Measurements from ENCODE around the gene RAP1GAP.

RAP1GAP gene

DNA sequence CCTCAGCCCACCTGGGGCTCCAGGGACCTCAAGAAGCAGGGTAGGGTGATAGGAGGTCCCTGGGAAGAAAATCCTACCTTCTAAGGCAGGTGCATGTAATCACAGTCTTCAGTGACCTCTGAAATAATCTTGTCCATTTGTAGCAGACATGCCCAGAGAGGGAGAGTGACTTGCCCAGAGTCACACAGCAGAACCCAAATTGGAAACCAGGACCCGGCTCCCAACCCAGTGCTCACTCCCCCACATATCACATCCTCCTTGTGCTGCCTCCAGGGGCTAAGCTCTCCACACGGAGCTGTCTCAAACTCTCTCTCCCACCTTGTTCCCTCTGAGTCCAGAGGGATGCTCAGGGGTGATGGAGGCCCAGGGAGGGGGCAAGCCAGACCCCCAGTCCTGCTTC is 72.5 kb downstream of the RAP1GAP start:
- no peak for DNase-seq

GRCh38 chr1:21596174-21596573 is 73.0 kb downstream of the RAP1GAP start:
- DNase-seq: no peak

- DNase-seq: peak in 24 of 56 donors; percentile 5 to 71 (median 28)
Observed at GRCh38 chr1:21594935-21595897, 73.9 kb downstream of the RAP1GAP start.

- peak in 1 of 56 donors; percentile 34 for DNase-seq
Observed at GRCh38 chr1:21594501-21594900, 74.7 kb downstream of the RAP1GAP start.

DNA sequence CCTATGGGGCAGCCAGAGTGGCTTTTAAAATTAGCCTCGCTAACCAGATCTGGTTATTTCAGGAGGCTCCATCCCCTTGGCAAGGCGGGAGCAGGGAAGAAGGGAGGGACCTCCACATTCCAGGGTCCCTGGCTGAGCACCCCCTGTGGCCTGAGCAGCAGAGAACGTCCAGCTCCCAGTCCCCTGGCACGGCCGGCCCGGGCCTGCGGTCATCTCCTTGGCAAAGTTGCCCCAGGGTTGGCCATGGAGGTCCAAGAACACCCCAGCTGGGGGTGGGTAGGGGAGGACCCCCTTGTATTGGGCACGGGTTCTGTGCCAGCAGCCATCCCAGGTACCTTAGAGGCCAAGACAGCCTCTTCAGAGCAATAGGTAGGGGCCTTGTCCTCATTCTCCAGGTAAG is 75.9 kb downstream of the RAP1GAP start:
- no peak for DNase-seq

DNA sequence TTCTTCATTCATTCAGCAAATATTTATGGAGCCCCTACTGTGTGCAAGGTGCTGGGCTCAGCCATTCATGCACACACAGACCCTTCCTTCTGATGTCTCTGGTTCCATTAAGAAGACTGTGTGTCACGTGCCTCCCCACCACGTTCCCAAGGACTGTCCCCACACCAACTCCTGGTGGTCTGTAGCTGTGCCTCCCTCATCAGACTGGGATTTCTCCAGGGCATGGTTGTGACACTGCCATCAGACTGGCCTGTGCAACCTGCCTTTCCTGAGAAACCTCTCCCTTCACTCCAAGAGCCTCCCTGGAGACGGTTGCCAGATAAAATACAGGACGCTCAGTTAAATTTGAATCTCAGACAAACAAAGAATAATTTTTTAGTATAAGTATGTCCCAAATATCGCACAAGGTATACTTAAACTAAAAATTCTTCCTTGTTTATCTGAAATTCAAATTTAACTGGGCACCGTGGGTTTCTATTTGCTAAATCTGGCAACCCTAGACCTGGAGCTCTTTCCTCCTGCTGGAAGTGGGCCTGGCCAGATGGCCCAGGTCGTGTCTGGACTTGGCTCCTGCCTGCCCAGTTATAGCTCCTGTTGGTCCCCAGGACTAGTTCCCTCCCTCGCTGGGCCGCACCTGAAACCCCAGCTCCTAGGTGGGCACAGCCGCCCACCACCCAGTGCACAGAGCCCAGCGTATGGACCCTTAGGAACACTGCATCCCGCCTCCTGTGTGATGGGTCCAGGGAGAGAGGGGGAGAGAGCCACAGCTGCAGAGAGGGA is 76.9 kb downstream of the RAP1GAP start:
- DNase-seq: no peak

DNA sequence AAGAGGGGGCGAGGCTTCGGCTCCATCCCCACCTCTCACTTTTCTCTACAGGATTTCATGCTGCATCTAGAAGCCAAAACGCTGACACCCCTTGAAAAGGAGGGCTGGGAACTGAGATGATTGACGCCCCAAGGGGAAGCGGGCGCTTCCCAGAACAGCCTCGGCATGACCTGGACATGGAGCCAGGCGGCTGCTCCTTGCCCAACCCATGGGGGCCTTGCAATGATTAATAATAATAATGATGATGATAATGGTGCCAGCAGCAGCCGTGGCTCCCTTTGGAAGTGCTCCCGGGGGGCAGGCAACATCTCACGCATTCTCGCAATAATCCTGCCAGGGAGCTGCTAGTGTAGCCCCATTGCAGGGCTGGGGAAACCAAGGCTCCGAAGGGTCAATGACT is 78.2 kb downstream of the RAP1GAP start:
- DNase-seq: peak in 1 of 56 donors; percentile 45

DNA sequence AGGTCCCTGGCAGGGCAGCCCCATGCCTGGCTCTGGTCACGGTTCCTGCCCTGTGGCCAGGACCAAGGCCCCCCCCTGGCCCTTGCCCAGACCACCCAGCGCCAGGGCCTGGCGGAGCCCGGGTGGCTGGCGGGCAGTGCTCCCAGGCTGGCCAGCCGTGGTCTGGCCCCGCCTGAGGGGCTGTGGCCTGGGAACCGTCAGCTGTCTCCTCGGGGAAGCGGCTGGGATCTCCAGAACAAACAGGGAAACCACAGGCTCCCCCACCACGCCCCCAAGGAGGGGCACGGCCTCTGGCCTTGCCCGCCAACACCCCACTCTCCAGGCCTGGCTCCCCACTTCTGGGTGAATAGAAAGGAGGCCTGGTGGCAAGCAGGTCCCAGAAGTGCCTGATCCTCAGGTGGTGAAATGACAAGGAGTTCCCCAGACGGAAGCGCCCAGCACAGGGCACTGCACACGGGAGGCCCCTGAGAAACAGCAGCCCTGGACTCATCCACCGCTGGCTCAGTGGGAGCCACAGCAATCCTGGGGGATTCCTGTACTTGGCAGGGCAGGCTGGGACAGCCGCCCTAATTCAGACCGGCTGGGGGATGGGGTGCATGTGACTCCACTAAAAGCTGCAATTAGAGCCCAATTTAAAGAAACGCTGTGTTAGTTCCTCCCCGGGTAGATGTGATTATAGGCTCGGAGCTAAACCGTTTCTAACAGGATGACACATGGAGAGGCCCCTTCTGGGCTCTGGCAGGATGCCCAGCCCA is 78.9 kb downstream of the RAP1GAP start:
- DNase-seq: peak in 6 of 56 donors; percentile 15 to 48 (median 26)

DNA sequence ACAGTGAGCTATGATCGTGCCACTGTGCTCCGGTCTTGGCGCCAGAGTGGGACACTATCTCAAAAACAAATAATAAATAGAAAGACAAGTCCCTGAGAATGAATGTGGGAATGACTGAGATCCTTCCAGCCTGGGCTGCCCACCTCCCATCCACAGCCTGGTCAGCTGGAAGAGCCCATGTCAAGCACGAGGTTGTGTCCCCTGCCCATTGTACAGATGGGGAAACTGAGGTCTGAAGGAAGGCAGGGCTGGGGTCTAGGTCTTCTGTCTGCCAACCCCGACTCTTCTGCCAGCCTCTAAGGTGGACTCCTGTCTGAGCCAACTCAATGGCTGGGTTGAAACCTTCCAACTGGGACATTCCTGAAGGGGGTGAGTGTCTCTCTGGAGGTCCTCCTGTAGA is 79.5 kb downstream of the RAP1GAP start:
- DNase-seq: no peak

- DNase-seq: no peak
Observed at GRCh38 chr1:21587602-21587953, 81.6 kb downstream of the RAP1GAP start.

- peak in 16 of 56 donors; percentile 8 to 76 (median 32) for DNase-seq
Observed at GRCh38 chr1:21586846-21587601, 82.1 kb downstream of the RAP1GAP start.

GRCh38 chr1:21586222-21586621 is 82.9 kb downstream of the RAP1GAP start:
- no peak for DNase-seq

DNA sequence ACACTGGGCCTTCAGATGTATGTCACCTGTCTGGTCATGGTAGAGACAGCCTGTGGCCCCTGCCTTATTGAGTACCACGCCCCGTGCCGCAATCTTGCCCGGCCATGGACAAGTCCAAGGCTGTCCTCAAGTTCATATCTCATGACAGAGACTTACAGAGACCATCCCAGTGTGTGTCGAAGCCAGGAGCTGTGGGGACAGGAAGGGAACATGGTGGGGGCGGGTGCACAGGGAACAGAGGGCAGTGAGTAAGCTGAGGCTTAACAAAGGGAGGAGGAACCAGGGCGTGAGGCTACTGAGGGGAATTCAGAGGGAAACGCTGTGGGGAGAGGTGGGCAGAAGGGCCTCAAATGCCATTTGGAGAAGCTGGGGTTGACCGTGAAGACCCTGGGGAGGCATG is 84.1 kb downstream of the RAP1GAP start:
- DNase-seq: no peak

GRCh38 chr1:21584096-21584495 is 85.1 kb downstream of the RAP1GAP start:
- no peak for DNase-seq

GRCh38 chr1:21579791-21580190 is 89.4 kb downstream of the RAP1GAP start:
- DNase-seq: no peak

GRCh38 chr1:21577933-21578332 is 91.2 kb downstream of the RAP1GAP start:
- DNase-seq: no peak

DNA sequence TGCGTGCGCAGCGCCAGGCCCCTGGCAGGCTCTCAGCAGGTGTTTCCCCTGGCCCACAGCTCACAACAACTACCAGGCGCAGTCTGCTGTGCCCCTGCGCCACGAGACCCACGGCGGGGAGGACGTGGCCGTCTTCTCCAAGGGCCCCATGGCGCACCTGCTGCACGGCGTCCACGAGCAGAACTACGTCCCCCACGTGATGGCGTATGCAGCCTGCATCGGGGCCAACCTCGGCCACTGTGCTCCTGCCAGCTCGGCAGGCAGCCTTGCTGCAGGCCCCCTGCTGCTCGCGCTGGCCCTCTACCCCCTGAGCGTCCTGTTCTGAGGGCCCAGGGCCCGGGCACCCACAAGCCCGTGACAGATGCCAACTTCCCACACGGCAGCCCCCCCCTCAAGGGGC is 91.8 kb downstream of the RAP1GAP start:
- no peak for DNase-seq

GRCh38 chr1:21576798-21577187 is 92.4 kb downstream of the RAP1GAP start:
- DNase-seq: no peak

DNA sequence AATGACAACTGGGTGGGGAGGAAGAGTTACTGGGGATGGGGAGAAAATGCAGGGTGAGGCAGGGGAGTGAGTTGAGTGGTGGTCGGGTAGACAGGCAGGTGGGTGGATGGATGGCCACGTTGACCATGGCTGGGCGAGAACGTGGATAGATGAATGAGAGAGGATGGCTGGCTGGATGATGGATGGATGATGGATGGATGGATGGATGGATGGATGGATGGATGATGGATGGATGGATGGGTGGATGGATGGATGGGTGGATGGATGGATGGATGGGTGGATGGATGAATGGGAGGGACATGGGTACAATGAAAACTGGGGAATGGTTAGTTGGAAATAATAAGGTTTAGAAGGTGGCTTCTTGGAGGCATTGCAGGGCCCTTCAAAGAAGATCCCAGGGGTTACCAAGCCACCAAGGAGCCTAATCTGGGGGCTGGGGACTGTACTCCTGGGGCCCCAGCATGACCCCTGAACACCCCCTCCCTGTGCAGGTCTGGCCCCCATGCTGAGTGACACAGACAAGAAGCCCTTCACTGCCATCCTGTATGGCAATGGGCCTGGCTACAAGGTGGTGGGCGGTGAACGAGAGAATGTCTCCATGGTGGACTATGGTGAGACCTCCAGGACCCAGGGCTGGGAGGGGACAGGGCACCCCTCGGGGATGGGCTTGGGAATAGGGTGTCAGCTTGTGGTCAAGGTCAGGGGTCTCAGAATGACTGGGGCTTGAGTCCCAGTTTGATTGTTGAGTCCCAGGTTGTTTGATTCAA is 92.9 kb downstream of the RAP1GAP start:
- DNase-seq: no peak

DNA sequence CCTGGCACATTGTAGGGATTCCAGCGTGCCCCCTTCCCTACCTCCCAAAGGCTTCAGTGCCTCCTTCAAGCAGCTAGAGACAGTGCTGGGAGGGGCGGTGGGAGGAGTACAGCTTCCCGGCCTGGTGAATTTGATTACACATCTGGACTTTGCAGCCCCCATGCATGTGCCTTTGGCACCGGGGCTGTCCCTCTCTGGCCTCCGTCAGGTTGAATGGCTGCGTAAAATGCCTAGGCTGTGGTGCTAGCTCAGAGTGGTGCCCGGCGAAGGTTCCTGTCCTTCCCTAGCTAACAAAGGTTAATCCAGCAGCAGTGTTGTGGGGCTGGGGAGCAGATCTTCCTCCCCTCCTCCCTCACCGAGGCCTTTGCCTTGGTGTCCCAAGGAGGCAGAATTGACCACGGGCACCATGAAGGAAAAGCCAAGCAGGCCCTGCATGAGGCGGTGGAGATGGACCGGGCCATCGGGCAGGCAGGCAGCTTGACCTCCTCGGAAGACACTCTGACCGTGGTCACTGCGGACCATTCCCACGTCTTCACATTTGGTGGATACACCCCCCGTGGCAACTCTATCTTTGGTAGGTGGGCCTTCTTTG is 93.7 kb downstream of the RAP1GAP start:
- DNase-seq: no peak
